ENCODE data around the gene CTSE. TPM values are rescaled to one million over a fixed set of nuclear protein-coding genes. Genes with fewer than 3 reads are reported as not detected.

Gene CTSE
- not detected for total RNA-seq

- TF ChIP-seq CTCF (IDR thresholded peaks at IDR 0.05) = no peak
- intact Hi-C loops (cut with micrococcal nuclease) = no loop called here
- no peak for DNase-seq
- ATAC-seq = no peak
- no peak within 1 kb of the TSS for H3K4me3 Mint-ChIP-seq
- H3K27ac Mint-ChIP-seq = no peak within 1 kb of the TSS
- CTCF ChIA-PET = interaction anchor here (1.5 kb wide), 1 partner anchor 83 kb away, joined by 5 read pairs; no protein-coding TSS in a partner anchor
- H3K4me1 Mint-ChIP-seq (ENCODE audit: low read depth) = peaks cover 5% of the 10 kb centered on the region
- no peaks in the 10 kb centered on the region for H3K9me3 Mint-ChIP-seq
- H3K27me3 Mint-ChIP-seq = peaks cover 15% of the 10 kb centered on the region
- POLR2A ChIA-PET = no interaction called here
- H3K36me3 Mint-ChIP-seq (ENCODE audit: low read depth) = no peaks in the 10 kb centered on the region
Measured at GRCh38 chr1:206023695-206024094, at the start of gene CTSE. CTSE (minus strand) TSS chr1:206023895; CDS start chr1:206023791, 104 bp downstream.

GRCh38 chr1:206070627-206071304 lies 47.1 kb upstream of the CTSE start:
- DNase-seq (no peak), ATAC-seq (no peak)
- Mint-ChIP-seq H3K36me3 (ENCODE audit: low read depth) (no peaks in the 10 kb centered on the region), H3K4me1 (ENCODE audit: low read depth) (peaks cover 19% of the 10 kb centered on the region), H3K9me3 (no peaks in the 10 kb centered on the region), H3K4me3 (no peak overlapping the region), H3K27ac (no peak overlapping the region), H3K27me3 (peaks cover 23% of the 10 kb centered on the region)
- intact Hi-C loops (cut with micrococcal nuclease) = no loop called here
- CTCF ChIA-PET = interaction anchor here (1.5 to 1.8 kb wide), 2 partner anchors 35 to 40 kb away, joined by 3 to 6 read pairs; no protein-coding TSS in a partner anchor
- POLR2A ChIA-PET = no interaction called here
- no peak for TF ChIP-seq CTCF (IDR thresholded peaks at IDR 0.05)

DNA sequence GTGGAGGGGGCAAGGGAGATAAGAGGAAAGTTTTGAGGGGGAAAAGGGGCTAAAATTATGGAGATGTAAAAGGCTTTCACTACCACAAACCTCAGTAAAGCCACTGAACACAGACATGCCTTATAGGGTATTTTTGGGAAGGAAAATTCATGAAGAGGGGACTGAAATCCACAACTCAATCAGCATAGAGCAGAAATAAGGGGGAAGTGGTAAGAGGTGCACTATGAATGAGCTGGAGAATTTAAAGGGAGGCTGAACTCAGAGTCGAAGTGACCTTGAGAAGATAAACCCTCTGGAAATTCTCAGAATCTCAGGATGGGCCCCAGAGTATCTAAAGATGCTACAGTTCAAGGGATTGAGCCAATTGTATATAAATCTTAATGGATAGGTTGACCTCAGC lies 44.6 kb upstream of the CTSE start:
- TF ChIP-seq CTCF (IDR thresholded peaks at IDR 0.05) = no peak
- Mint-ChIP-seq H3K9me3 (no peaks in the 10 kb centered on the region), H3K27ac (no peak overlapping the region), H3K36me3 (ENCODE audit: low read depth) (no peaks in the 10 kb centered on the region), H3K27me3 (peaks cover 19% of the 10 kb centered on the region), H3K4me3 (no peak overlapping the region), H3K4me1 (ENCODE audit: low read depth) (peaks cover 19% of the 10 kb centered on the region)
- POLR2A ChIA-PET = no interaction called here
- ATAC-seq (no peak), DNase-seq (no peak)
- CTCF ChIA-PET = interaction anchor here (0.6 kb wide), 1 partner anchor 38 kb away, joined by 3 read pairs; no protein-coding TSS in a partner anchor
- intact Hi-C loops (cut with micrococcal nuclease) = no loop called here

DNA sequence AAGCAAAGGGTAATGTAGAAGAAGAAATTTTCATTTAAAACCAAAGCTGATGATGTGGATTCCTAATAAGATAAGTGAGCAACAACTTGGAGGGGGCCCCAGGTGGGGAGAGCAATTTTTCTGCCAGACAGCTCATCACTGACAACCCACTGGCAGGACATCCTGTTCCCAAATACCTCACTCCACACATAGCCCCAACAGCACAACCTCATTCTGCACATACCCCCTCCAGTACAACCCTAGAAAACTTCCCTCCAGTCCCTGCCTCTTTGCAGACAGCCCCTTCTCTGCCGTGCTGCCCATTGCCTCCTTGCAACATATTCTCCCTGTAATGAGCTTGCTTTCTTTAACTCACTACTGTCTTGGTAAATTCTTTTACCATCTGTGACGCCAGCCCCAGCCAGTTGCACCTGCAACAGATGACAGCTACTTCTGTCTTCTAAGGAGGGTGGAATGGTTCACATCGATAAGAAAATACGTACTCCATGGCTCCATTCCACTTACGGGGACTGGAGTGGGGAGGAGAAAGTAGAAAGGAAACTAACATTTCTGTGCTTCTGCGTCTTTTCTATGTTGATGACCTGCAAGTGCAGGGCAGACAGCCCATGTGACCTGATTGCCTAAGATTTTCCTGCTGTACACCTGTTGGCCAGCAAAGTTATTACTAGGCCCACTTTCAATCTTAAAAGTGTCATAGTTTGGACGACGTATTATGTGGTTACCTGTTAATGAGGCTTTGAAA lies 44.0 kb upstream of the CTSE start:
- intact Hi-C loops (cut with micrococcal nuclease) = no loop called here
- ChIA-PET CTCF (interaction anchor here (0.6 to 1.0 kb wide), 4 partner anchors 10 to 90 kb away, joined by 3 to 4 read pairs (median 4); no protein-coding TSS in a partner anchor), POLR2A (no interaction called here)
- Mint-ChIP-seq H3K36me3 (ENCODE audit: low read depth) (no peaks in the 10 kb centered on the region), H3K27ac (no peak overlapping the region), H3K27me3 (peaks cover 19% of the 10 kb centered on the region), H3K9me3 (peaks cover 3% of the 10 kb centered on the region), H3K4me3 (no peak overlapping the region), H3K4me1 (ENCODE audit: low read depth) (peaks cover 19% of the 10 kb centered on the region)
- TF ChIP-seq CTCF (IDR thresholded peaks at IDR 0.05) = no peak
- ATAC-seq = peak; percentile 61
- no peak for DNase-seq
